SH-SY5Y (cell line): Measurements from ENCODE around the gene PLA2G2F.

ENCODE experiments used
- GATA2 ChIP-seq: IDR thresholded peaks from 2 replicates; pipeline ENCODE4 v1.6.1; 2011; ENCODE audit warnings: mild to moderate bottlenecking, low read depth, low read length
- GATA3 ChIP-seq: IDR thresholded peaks from 2 replicates; pipeline ENCODE4 v1.6.1; 2011; ENCODE audit warnings: low read depth, mild to moderate bottlenecking, low read length, moderate library complexity

- TF ChIP-seq GATA2: no peak
- no peak for TF ChIP-seq GATA3
These were observed 59.2 kb downstream of the PLA2G2F start for GRCh38 chr1:20198296-20198695.
